Testis (tissue), 3 donors: ENCODE measurements around the gene SLC37A1. TPM values are rescaled to one million over a fixed set of nuclear protein-coding genes. Genes with fewer than 3 reads are reported as not detected.

Experiments
- DNase-seq: peaks from one replicate; pipeline ENCODE4 v3.0.0-alpha.2; 2019
- H3K27ac ChIP-seq, 2 donors: fragments of 200-600 bp; sonication (generic); one replicate each; pipeline ENCODE4 v1.5.1; 2019
- H3K27me3 ChIP-seq: fragments of 200-600 bp; sonication (generic); one replicate; pipeline ENCODE4 v1.5.1; 2019
- H3K36me3 ChIP-seq: fragments of 200-600 bp; sonication (generic); one replicate; pipeline ENCODE4 v1.5.1; 2017; ENCODE audit warnings: low read depth; ENCODE audit errors: missing control alignments
- H3K4me1 ChIP-seq: fragments of 200-600 bp; sonication (generic); one replicate; pipeline ENCODE4 v1.5.1; 2019
- H3K4me3 ChIP-seq, 2 donors: fragments of 200-600 bp; sonication (generic); one replicate each; pipeline ENCODE4 v1.5.1; 2017 to 2019
- H3K9me3 ChIP-seq: fragments of 200-600 bp; sonication (generic); one replicate; pipeline ENCODE4 v1.5.1; 2017
- POLR2A ChIP-seq: fragments of 450-650 bp; IDR thresholded peaks from one replicate; pipeline ENCODE4 v1.6.1; 2017; ENCODE audit warnings: antibody characterized with exemption, mild to moderate bottlenecking, moderate library complexity
- WGBS, 2 donors: methylation state at CpG; one replicate each; pipeline ENCODE4 v1.1.5; 2018; 5-methylcytosine and 5-hydroxymethylcytosine counted together
- intact Hi-C: fragments of 100-400 bp; cut with DNase I; formaldehyde crosslinking; loops from one replicate; pipeline ENCODE4 v1.15.1; 2023; ENCODE audit warnings: low total_unique reads
- polyA plus RNA-seq: library from polyadenylated mRNA; stranded (reverse); fragments of 350-450 nt; fragmentation: Illumina TruSeq; extraction: RNeasy Lipid Tissue Mini Kit (QIAGEN cat#74804); gene quantifications from one replicate; pipeline ENCODE4 v1.2.3, GENCODE V29; 2014; ENCODE audit warnings: low read depth, low replicate concordance; ENCODE audit not compliant: insufficient read depth
- total RNA-seq, 2 donors: library from RNA; depleted of rRNA; stranded (reverse); fragments of >200 nt; gene quantifications; one replicate each; pipeline ENCODE4 v1.2.3, GENCODE V29; 2016
- TF ChIP-seq, protein P1 (sequence below), 3 experiments: fragments of 450-650 bp in 2 of 3; fragments of 200-600 bp in 1 of 3; sonication (generic) in 1 of 3; IDR thresholded peaks; one replicate each; pipeline ENCODE4 v1.5.1; 2016 to 2019; ENCODE audit warnings: antibody characterized with exemption in 3 of 3, mild to moderate bottlenecking in 2 of 3, moderate library complexity in 1 of 3

SLC37A1 gene
- total and polyA plus RNA-seq, 3 donors from 2014 or later = 22.6 to 48.3 (median 24.3) TPM

DNA sequence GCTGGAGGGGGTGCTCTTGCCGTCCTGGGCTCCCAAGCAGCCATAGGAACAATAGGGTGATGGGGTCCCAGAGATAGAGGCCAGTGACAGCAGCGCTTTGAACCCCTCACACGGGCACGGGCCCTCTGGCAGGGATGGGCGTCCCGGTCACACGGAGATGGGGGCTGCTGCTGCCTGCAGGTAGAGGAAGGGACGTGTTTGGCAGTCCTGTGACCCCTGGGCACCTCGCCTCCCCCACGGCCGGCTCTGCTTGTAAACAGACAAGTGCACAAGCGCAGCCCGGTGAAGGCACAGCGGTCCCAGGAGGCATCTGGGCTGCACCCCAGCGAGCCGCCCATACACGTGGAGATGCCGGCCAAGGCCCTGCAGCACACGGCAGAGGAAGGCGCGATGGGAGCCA, 103.3 kb downstream of the SLC37A1 start:
- no peak overlapping the region for H3K4me3 ChIP-seq
- no peak for DNase-seq
- WGBS, 2 donors = 56% methylated on average over 21 of the region's 21 CpGs; no CpG with 5 or more reads in 1 of the 2 donors

DNA sequence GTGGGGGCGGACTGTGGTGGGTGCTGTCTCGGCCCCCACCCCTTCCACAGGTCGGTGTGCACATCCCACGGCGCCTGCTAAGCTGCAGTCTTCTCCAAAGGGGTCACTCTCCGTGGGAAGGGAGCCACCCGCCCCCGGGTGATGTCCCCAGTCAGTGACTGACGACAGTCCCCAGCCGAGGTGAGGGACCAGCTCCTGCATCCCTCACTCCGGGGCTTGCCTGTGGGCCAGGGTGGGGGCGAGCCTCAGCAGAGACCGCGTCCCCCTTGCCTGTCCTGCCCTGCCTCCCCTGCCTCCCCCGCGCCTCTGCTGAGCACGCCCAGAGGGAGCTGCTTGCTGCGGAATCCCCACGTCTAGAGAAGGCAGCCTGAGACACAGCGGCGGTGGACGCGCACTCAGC, 103.8 kb downstream of the SLC37A1 start:
- no peak for DNase-seq
- intact Hi-C loops = no loop called here
- no peaks in the 10 kb centered on the region for H3K4me1 ChIP-seq
- no peaks in the 10 kb centered on the region for H3K36me3 ChIP-seq
- TF ChIP-seq, protein P1, sequence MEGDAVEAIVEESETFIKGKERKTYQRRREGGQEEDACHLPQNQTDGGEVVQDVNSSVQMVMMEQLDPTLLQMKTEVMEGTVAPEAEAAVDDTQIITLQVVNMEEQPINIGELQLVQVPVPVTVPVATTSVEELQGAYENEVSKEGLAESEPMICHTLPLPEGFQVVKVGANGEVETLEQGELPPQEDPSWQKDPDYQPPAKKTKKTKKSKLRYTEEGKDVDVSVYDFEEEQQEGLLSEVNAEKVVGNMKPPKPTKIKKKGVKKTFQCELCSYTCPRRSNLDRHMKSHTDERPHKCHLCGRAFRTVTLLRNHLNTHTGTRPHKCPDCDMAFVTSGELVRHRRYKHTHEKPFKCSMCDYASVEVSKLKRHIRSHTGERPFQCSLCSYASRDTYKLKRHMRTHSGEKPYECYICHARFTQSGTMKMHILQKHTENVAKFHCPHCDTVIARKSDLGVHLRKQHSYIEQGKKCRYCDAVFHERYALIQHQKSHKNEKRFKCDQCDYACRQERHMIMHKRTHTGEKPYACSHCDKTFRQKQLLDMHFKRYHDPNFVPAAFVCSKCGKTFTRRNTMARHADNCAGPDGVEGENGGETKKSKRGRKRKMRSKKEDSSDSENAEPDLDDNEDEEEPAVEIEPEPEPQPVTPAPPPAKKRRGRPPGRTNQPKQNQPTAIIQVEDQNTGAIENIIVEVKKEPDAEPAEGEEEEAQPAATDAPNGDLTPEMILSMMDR (IDR thresholded peaks at IDR 0.05) = no peak
- TF ChIP-seq POLR2A = no peak
- no peaks in the 10 kb centered on the region for H3K9me3 ChIP-seq
- 13 to 22% methylated on average over 13 to 23 of the region's 23 CpGs for WGBS, 2 donors
- no peaks in the 10 kb centered on the region for H3K27me3 ChIP-seq
- no peak overlapping the region for H3K27ac ChIP-seq
- H3K4me3 ChIP-seq = no peak overlapping the region

More for the DNA sequence above, 103.3 kb downstream of the SLC37A1 start:
- Histone ChIP-seq H3K4me1 (no peaks in the 10 kb centered on the region), H3K36me3 (no peaks in the 10 kb centered on the region), H3K9me3 (no peaks in the 10 kb centered on the region), H3K27me3 (no peaks in the 10 kb centered on the region), H3K27ac (no peak overlapping the region)
- TF ChIP-seq, protein P1 (IDR thresholded peaks at IDR 0.05) = no peak
- TF ChIP-seq POLR2A = no peak
- intact Hi-C loops = no loop called here

DNA sequence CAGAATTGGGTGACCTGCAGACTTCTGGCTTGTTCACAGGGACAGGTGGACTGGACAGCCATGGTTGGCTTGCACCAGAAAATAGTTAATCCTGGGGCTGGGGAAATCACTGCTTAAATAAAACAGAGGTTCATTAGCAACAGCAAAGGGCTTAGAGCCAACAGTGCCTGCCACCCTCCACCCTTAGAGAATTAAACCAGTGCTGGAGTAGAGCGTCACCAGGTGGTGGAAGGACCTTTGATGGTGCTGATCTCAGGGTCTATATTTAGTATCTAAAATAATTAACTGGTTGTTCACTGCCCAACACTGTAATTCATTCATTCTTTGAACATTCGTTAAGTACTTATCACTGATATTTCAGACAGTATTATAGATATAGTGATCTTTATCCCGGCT, 105.1 kb downstream of the SLC37A1 start:
- Histone ChIP-seq H3K9me3 (no peaks in the 10 kb centered on the region), H3K4me1 (no peaks in the 10 kb centered on the region), H3K36me3 (no peaks in the 10 kb centered on the region), H3K27ac (no peak overlapping the region), H3K27me3 (no peaks in the 10 kb centered on the region), H3K4me3 (no peak overlapping the region)
- TF ChIP-seq, protein P1 (IDR thresholded peaks at IDR 0.05) = no peak
- no peak for TF ChIP-seq POLR2A
- DNase-seq = no peak
- intact Hi-C loops = no loop called here
- 77 to 79% methylated on average over 3 of the region's 3 CpGs for WGBS, 2 donors

DNA sequence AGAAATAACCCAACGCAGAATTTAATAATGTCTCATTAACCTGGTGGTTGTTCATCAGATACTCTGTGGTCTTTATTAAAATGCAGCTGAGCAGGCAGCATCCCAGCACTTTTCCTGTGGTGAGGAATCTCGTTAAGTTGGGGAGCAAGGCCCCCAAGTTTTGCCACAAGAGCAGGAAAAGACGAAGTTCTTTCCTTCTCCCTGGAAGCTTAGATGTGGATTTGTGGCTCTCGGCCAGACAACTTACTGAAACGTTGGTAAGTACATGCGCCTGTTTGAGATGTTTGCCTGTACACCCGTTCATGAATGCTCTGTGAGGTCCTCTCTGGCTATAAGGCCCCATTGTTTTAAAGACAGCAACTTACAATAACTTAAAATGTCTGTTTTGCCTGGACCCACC, 105.5 kb downstream of the SLC37A1 start:
- DNase-seq = no peak
- Histone ChIP-seq H3K4me1 (no peaks in the 10 kb centered on the region), H3K36me3 (no peaks in the 10 kb centered on the region), H3K27ac (no peak overlapping the region), H3K4me3 (no peak overlapping the region), H3K9me3 (no peaks in the 10 kb centered on the region), H3K27me3 (no peaks in the 10 kb centered on the region)
- intact Hi-C loops = no loop called here
- 81 to 84% methylated on average over 7 of the region's 7 CpGs for WGBS, 2 donors
- TF ChIP-seq, protein P1 (IDR thresholded peaks at IDR 0.05) = no peak
- no peak for TF ChIP-seq POLR2A

DNA sequence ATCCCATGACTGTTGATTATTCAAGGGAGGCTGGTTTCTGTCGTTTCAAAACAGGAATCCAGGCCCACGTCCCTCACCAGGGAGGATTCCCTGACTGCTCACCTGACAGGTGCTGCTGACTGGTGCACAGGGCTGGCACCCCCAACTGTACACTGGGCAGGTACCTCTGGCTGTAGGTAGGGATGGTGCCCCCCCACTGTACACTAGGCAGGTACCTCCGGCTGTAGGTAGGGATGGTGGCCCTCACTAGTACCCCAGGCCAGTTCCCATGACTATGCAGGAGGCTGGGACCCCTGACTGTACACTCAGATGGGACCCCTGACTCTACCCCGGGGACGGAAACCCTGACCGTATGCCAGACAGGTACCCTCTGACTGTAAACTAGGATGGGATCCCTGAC, 106.2 kb downstream of the SLC37A1 start:
- intact Hi-C loops = no loop called here
- H3K27me3 ChIP-seq = no peaks in the 10 kb centered on the region
- H3K4me1 ChIP-seq = no peaks in the 10 kb centered on the region
- no peak overlapping the region for H3K4me3 ChIP-seq
- H3K9me3 ChIP-seq = no peaks in the 10 kb centered on the region
- no peaks in the 10 kb centered on the region for H3K36me3 ChIP-seq
- TF ChIP-seq POLR2A = no peak
- H3K27ac ChIP-seq = no peak overlapping the region
- DNase-seq = no peak
- 84 to 86% methylated on average over 5 to 6 of the region's 6 CpGs for WGBS, 2 donors
